Esophagus (tissue), 2 donors: ENCODE data around the gene RTN1. TPM values are rescaled to one million over a fixed set of nuclear protein-coding genes. Genes with fewer than 3 reads are reported as not detected.

Experiments used
- H3K27ac ChIP-seq, 2 donors: one replicate each; pipeline ENCODE4 v1.5.1; 2013; ENCODE audit warnings: low read depth in 2 of 2, mild to moderate bottlenecking in 2 of 2, inconsistent platforms in 1 of 2, low read length in 1 of 2, moderate library complexity in 1 of 2
- H3K27me3 ChIP-seq, 2 donors: one replicate each; pipeline ENCODE4 v1.6.1; 2013; ENCODE audit warnings: low read length in 2 of 2, control low read depth in 1 of 2, mild to moderate bottlenecking in 1 of 2; ENCODE audit not compliant: insufficient read depth in 2 of 2, control insufficient read depth in 1 of 2
- H3K36me3 ChIP-seq, 2 donors: one replicate each; pipeline ENCODE4 v1.6.1; 2013; ENCODE audit warnings: low read length in 1 of 2; ENCODE audit not compliant: control insufficient read depth in 2 of 2, insufficient read depth in 2 of 2
- H3K4me1 ChIP-seq, 2 donors: one replicate each; pipeline ENCODE4 v1.6.1; 2013; ENCODE audit warnings: low read length in 1 of 2; ENCODE audit not compliant: control insufficient read depth in 2 of 2, insufficient read depth in 2 of 2
- H3K4me3 ChIP-seq, 2 donors: one replicate each; pipeline ENCODE4 v1.5.1; 2013; ENCODE audit warnings: low read length in 2 of 2, mild to moderate bottlenecking in 2 of 2, low read depth in 1 of 2, moderate library complexity in 1 of 2
- H3K9me3 ChIP-seq, 2 donors: one replicate each; pipeline ENCODE4 v1.6.1; 2013; ENCODE audit warnings: mild to moderate bottlenecking in 2 of 2, low read depth in 1 of 2, low read length in 1 of 2, moderate library complexity in 1 of 2; ENCODE audit not compliant: control insufficient read depth in 2 of 2, insufficient read depth in 1 of 2
- WGBS, 2 donors: extraction: QIAGEN DNeasy Blood & Tissue Kit; methylation state at CpG; one replicate each; pipeline ENCODE4 v1.1.7; 2013; 5-methylcytosine and 5-hydroxymethylcytosine counted together
- polyA plus RNA-seq, 2 donors: library from polyadenylated mRNA; stranded (reverse); fragments of 200-250 nt; gene quantifications; one replicate each; pipeline ENCODE4 v1.2.3, GENCODE V29; 2013
- donor health status: healthy with polysubstance abuse.
- donor health status: Bipolar disorder and iron deficiency.

Gene RTN1
- polyA plus RNA-seq, 2 donors = 0.26 to 0.58 TPM

DNA sequence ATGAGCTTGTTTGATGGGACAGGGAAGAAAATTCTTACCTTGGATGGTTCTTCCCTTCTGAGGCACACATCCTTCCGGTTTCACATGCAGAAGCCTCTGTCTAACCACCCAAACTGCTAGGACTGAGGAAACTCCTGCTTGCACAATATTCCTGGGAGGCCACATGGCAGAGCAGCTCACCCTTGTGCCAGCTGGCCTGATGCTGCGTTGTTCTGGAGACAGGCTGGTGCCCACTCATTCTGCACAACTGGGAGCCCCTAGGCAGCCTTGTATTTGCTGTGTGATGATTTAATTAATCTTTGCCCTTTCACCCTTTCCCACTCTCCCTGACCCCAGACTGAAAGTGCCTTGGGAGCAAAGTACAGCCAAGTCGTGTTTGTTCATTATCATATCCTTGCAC, 130.8 kb downstream of the RTN1 start:
- Histone ChIP-seq H3K36me3 (no peaks in the 10 kb centered on the region), H3K27ac (no peak overlapping the region), H3K4me1 (no peaks in the 10 kb centered on the region), H3K4me3 (no peak overlapping the region), H3K9me3 (peaks cover 2 to 3% of the 10 kb centered on the region in 2 donors), H3K27me3 (no peaks in the 10 kb centered on the region)
- 67 to 75% methylated on average over 3 of the region's 3 CpGs for WGBS, 2 donors

DNA sequence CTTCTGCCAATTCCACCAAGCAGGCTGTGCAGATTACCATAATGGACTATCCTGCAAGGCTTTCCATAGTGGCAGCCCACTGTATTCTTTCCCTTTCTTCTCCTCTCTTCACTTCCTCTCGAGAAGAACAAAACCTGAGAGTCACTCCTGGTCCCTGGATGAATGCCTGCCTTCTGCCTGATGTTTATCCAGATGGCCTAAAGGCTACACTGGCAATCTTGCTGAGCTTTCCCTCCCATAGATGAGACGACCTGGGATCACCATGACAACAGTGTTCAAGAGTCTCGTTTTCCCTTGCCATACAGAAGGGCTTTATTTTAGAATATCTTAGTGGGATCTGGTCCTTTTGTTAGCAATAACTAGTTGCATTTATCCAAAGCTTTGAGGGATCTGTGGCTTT, 142.3 kb downstream of the RTN1 start:
- H3K4me1 ChIP-seq = no peaks in the 10 kb centered on the region
- no peaks in the 10 kb centered on the region for H3K27me3 ChIP-seq
- H3K4me3 ChIP-seq = no peak overlapping the region
- WGBS, 2 donors = 18 to 27% methylated on average over 3 of the region's 3 CpGs
- H3K27ac ChIP-seq = no peak overlapping the region
- peaks cover 5 to 13% of the 10 kb centered on the region in 2 donors for H3K9me3 ChIP-seq
- H3K36me3 ChIP-seq = no peaks in the 10 kb centered on the region

DNA sequence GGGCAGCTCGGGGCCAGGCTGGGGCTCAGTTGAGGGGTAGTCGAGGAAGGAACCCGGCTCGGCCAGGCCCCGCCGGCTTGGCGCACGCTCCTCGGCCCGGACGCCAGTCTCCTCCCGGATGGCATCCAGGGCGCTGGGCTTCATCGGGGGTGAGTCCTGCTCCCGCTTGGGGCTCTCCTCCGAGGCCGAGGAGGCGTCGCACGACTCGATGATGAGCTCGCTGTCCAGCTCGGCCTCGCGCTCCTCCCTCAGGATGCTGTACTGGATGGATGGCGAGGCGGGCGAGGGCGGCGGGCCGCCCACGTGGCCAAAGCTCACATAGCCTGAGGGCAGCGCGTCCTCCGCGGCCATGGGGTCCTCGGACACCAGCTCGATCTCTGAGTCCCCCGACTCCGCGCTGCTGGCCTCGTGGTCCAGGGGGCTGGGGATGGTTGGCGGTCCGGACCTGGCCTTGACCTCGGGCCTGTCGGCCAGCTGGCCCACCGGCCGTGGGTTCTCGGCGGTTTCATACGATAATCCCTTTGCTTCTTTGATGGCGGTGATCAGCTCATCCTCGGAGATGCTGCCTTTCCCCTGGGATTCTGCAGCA, 143.4 kb downstream of the RTN1 start:
- Histone ChIP-seq H3K4me1 (no peaks in the 10 kb centered on the region), H3K27ac (no peak overlapping the region), H3K36me3 (no peaks in the 10 kb centered on the region), H3K4me3 (no peak overlapping the region), H3K9me3 (peaks cover 0 to 9% of the 10 kb centered on the region in 2 donors), H3K27me3 (no peaks in the 10 kb centered on the region)
- 96 to 97% methylated on average over 38 to 53 of the region's 53 CpGs for WGBS, 2 donors

DNA sequence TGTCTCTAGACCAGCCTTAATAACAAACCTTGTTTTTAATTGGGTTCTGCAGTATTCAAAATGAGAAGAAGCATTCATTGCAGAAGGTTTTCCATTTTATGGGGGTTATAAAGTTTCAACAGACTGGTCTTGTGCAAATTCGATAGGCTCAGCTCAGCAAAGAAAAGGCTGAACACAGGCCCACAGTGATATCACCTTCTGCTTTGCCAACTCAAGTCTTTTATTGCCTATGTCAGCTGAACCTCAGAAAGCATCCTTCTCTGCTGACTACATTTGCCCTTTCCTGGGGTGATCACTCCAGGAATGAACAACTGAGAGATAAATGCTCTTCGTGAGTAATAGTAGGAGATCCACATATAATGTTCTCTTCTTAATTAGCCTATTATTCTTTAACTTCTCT, 159.5 kb downstream of the RTN1 start:
- H3K4me1 ChIP-seq = no peaks in the 10 kb centered on the region
- H3K27ac ChIP-seq = no peak overlapping the region

DNA sequence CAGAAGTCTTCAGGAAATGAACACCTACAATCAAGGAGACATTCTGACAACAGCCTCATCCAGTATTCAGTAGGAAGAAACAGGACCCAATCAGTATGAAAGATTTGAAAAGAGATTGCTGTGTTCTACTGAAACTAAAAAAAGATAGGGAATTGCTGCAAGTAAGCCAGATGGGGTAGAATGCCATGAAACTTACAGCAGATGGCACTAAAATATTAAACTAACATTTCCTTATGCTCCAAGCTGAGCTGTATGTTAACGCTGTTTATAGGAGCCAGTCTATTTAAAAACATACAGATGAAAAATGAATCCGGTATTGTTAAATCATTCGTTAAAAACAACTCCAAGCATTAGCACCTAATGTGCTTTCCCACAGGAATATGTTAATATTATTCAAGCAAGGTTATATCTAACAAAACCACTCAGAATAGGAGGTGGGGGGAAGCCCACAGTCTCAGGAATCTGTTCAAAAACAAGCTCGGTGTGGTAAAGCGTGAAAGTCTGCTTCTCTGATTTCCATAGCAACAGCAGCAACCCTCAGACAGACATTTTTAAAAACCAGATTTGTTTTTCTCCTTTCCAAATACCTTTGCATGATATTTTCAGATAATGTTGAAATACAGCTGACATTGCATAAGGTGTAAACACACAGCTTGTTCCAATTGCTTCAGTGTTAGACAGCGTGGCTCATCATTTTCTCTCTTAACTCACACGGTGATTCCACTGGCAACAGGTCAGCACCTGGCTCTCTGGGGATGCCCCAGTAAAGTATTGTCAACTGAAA, 162.6 kb downstream of the RTN1 start:
- Histone ChIP-seq H3K4me1 (no peaks in the 10 kb centered on the region), H3K36me3 (no peaks in the 10 kb centered on the region), H3K4me3 (no peak overlapping the region), H3K9me3 (no peaks in the 10 kb centered on the region), H3K27ac (no peak overlapping the region), H3K27me3 (no peaks in the 10 kb centered on the region)
- WGBS, 2 donors = 39 to 40% methylated on average over 7 of the region's 7 CpGs

More for the DNA sequence above, 159.5 kb downstream of the RTN1 start:
- no peak overlapping the region for H3K4me3 ChIP-seq
- no peaks in the 10 kb centered on the region for H3K9me3 ChIP-seq
- H3K27me3 ChIP-seq = no peaks in the 10 kb centered on the region
- WGBS, 2 donors = 64 to 69% methylated on average over 2 of the region's 2 CpGs
- no peaks in the 10 kb centered on the region for H3K36me3 ChIP-seq

DNA sequence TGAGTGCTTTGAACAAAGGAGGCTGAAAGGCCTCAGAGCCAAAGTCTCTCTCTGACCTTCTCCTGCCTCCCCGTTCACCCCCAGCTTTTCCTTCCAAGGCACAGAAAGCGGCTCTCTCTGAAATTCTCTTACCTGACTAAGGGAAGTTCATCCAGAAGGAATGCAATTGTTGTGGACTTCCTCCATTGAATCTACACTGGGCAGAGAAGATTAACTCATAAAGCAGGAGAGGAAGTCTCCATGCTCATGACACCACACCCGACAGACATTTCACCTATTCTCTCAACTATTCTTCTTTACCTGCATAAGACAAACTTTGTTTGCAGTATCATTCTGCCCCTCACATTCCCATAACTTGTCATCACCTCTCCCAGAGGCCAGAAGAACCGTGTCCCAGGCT, 164.7 kb downstream of the RTN1 start:
- 67 to 73% methylated on average over 4 of the region's 4 CpGs for WGBS, 2 donors
- H3K27me3 ChIP-seq = no peaks in the 10 kb centered on the region
- no peaks in the 10 kb centered on the region for H3K4me1 ChIP-seq
- no peak overlapping the region for H3K27ac ChIP-seq
- peaks cover 0 to 3% of the 10 kb centered on the region in 2 donors for H3K9me3 ChIP-seq
- no peaks in the 10 kb centered on the region for H3K36me3 ChIP-seq
- no peak overlapping the region for H3K4me3 ChIP-seq

DNA sequence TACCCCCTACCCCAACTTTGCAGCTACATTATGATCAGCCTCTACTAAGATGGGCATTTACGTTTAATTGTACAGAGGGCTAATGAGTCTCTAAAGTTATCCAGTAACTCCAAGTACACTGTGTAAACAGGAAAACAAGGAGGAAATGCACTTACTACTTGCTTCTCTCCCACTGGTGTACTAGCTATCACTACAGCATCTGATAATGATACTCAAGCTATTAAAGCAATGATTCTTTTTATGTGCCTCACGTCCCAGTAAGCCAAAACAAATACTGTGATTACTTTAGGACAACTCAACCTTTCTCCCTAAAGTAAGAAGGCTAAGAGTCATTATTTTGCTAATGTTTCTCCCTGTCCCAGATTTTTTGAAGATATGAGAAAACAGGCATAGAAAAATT, 165.3 kb downstream of the RTN1 start:
- Histone ChIP-seq H3K36me3 (no peaks in the 10 kb centered on the region), H3K4me1 (no peaks in the 10 kb centered on the region), H3K4me3 (no peak overlapping the region), H3K27me3 (no peaks in the 10 kb centered on the region), H3K27ac (no peak overlapping the region), H3K9me3 (peaks cover 0 to 3% of the 10 kb centered on the region in 2 donors)
- WGBS, 2 donors = 31 to 43% methylated on average over 2 of the region's 2 CpGs

DNA sequence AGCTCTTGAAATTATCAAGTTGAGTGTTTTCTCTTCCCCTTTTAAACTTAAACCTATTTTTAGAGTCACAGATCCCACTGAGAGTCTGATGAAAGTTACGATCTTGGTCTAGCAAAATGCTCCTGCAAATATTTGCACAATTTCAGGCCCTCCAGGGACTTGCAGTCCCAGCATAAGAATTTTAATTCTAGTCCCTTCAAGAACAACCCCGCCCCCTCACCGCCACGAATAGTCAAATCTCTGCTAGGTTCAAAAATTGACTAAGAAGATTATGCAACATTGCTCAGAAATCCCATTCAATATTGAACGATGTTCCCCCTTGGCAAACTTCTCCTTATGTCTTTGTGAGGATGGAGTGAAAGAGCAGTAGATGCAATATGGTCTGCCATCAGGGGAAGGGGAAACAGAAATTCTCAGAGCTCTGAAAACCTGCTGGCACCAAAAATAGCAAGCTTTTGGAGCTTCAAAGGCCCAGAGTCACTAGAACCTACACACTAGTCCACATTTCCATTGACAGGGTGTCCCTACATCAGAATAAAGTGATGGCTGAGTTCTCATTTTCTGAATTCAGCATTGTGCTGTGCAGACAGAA, 166.4 kb downstream of the RTN1 start:
- no peak overlapping the region for H3K4me3 ChIP-seq
- H3K27ac ChIP-seq = no peak overlapping the region
- H3K9me3 ChIP-seq = peaks cover 0 to 3% of the 10 kb centered on the region in 2 donors
- no peaks in the 10 kb centered on the region for H3K27me3 ChIP-seq
- no peaks in the 10 kb centered on the region for H3K36me3 ChIP-seq
- WGBS, 2 donors = 64 to 72% methylated on average over 5 of the region's 5 CpGs
- no peaks in the 10 kb centered on the region for H3K4me1 ChIP-seq

DNA sequence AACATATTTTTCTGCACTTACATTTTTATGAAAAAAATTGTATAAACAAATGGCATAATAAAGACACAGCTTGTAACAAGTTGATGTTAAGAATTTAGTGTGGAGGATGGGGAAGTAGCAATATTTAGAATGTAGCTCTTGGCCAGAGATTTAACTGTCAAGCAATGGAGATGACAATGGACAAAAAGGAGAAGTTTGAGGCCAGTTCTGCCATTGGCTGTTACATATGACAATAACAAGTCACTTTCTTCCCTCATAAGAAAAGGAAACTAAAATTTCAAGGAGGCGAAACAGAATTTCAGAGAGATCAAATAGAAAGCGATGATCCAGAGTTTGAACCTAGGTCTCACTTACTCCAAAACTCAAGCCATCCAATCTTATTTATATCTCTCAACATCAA, 171.1 kb downstream of the RTN1 start:
- Histone ChIP-seq H3K36me3 (no peaks in the 10 kb centered on the region), H3K4me1 (no peaks in the 10 kb centered on the region), H3K27me3 (no peaks in the 10 kb centered on the region), H3K9me3 (peaks cover 0 to 3% of the 10 kb centered on the region in 2 donors), H3K4me3 (no peak overlapping the region), H3K27ac (no peak overlapping the region)
- 96 to 97% methylated on average over 2 of the region's 2 CpGs for WGBS, 2 donors
